CD4-positive, alpha-beta T cell (primary cell): ENCODE results near the gene ANTXR1. TPM values are rescaled to one million over a fixed set of nuclear protein-coding genes. Genes with fewer than 3 reads are reported as not detected.

Source experiments
- ATAC-seq: fragments of 200-7000 bp; cut with Tn5 transposase; one replicate; pipeline ENCODE4 v1.10.0; 2022; ENCODE audit warnings: mild to moderate bottlenecking; ENCODE audit not compliant: poor library complexity
- CTCF ChIA-PET: fragments of 350-600 bp; sonication (Branson Sonifier 250); formaldehyde crosslinking; loops from one replicate; lab custom pipeline; 2021; ENCODE audit warnings: antibody characterized with exemption, inconsistent platforms; lab: Charles Lee
- POLR2A ChIA-PET: fragments of 350-600 bp; sonication (Branson Sonifier 250); formaldehyde crosslinking; loops from one replicate; lab custom pipeline; 2021; ENCODE audit warnings: antibody characterized with exemption, inconsistent platforms; lab: Charles Lee
- DNase-seq, 14 experiments: peaks; one replicate each; pipeline ENCODE4 v3.0.0-alpha.2; 2013 to 2020; ENCODE audit warnings: mixed read lengths in 2 of 14
- H3K27ac ChIP-seq, 2 donors: one replicate each; pipeline versions ENCODE4 v1.5.1 to v1.7.0; 2013; ENCODE audit warnings: low read length in 2 of 2, low read depth in 1 of 2, mild to moderate bottlenecking in 1 of 2
- H3K27me3 ChIP-seq, 2 experiments: 1 replicate in 1 of 2; 2 replicates in 1 of 2; pipeline versions ENCODE4 v1.6.1 to v1.7.0; 2013; ENCODE audit warnings: low read length in 2 of 2, control low read depth in 1 of 2, mild to moderate bottlenecking in 1 of 2, moderate library complexity in 1 of 2; ENCODE audit not compliant: insufficient read depth in 2 of 2, control insufficient read depth in 1 of 2
- H3K36me3 ChIP-seq: one replicate; pipeline ENCODE4 v1.6.1; 2013; ENCODE audit warnings: low read length, control low read depth; ENCODE audit not compliant: insufficient read depth
- H3K4me1 ChIP-seq: one replicate; pipeline ENCODE4 v1.6.1; 2013; ENCODE audit warnings: low read length, control low read depth; ENCODE audit not compliant: insufficient read depth
- H3K4me3 ChIP-seq: one replicate; pipeline ENCODE4 v1.5.1; 2013; ENCODE audit warnings: mild to moderate bottlenecking, low read length, moderate library complexity
- H3K9me3 ChIP-seq, 2 experiments: 1 replicate in 1 of 2; 2 replicates in 1 of 2; pipeline versions ENCODE4 v1.6.1 to v1.7.0; 2013; ENCODE audit warnings: low read length in 2 of 2, mild to moderate bottlenecking in 2 of 2, control low read depth in 1 of 2, moderate library complexity in 1 of 2; ENCODE audit not compliant: control insufficient read depth in 1 of 2, insufficient read depth in 1 of 2
- H3K27ac Mint-ChIP-seq: one replicate; pipeline ENCODE4 v1.8.0; 2020; ENCODE audit warnings: mixed read lengths
- H3K27me3 Mint-ChIP-seq: one replicate; pipeline ENCODE4 v1.8.0; 2021; ENCODE audit warnings: mixed read lengths
- H3K36me3 Mint-ChIP-seq: one replicate; pipeline ENCODE4 v1.8.0; 2021; ENCODE audit warnings: low read depth, mixed read lengths
- H3K4me1 Mint-ChIP-seq: one replicate; pipeline ENCODE4 v1.8.0; 2021; ENCODE audit warnings: low read depth, mixed read lengths
- H3K4me3 Mint-ChIP-seq: one replicate; pipeline ENCODE4 v1.8.0; 2020; ENCODE audit warnings: mild to moderate bottlenecking, mixed read lengths
- H3K9me3 Mint-ChIP-seq: one replicate; pipeline ENCODE4 v1.8.0; 2020; ENCODE audit warnings: mixed read lengths
- intact Hi-C, 2 experiments: fragments of 100-400 bp; cut with DNase I in 1 of 2; cut with micrococcal nuclease in 1 of 2; formaldehyde crosslinking; loops; one replicate each; pipeline versions ENCODE4 v1.15.1 to v1.9.0; 2023 to 2025; cut with DNase I, micrococcal nuclease
- total RNA-seq, 174 experiments: library from RNA in 2 of 174; stranded (reverse) in 2 of 174; gene quantifications; one replicate each; pipeline ENCODE4 v1.2.3 and lab custom pipeline; 2021 to 2026
- TF ChIP-seq, protein P1 (sequence below): fragments of 200-600 bp; IDR thresholded peaks from one replicate; pipeline ENCODE4 v1.8.0; 2022; ENCODE audit warnings: antibody characterized with exemption, mild to moderate bottlenecking

Gene ANTXR1
- total RNA-seq, 2 experiments from 2014 or later, result not detected

DNA sequence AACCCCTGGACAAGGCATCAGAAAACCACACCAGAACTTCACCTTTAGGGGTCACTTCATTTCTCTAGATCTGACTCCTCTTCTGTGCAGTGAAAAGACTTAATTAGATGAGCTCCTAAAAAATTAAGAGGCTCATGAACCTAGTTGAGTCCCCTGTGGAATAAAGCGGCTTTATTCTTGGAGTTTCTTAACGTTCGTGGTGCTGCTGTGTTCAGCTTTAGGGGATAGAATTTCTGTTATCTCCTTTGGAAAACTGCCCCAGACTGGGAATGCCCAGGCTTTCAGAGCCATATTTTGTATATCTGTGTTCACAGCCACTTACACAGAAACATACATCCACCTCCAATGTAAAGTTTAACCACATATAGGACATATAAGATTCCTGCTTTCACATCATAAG lies 165.8 kb downstream of the ANTXR1 start:
- Mint-ChIP-seq H3K27me3 (peaks cover 22% of the 10 kb centered on the region), H3K4me1 (no peaks in the 10 kb centered on the region), H3K36me3 (no peaks in the 10 kb centered on the region), H3K4me3 (no peak overlapping the region), H3K27ac (no peak overlapping the region), H3K9me3 (no peaks in the 10 kb centered on the region)
- ChIA-PET POLR2A (no interaction called here), CTCF (no interaction called here)
- no peak overlapping the region for H3K4me3 ChIP-seq
- peaks cover 8% of the 10 kb centered on the region for H3K4me1 ChIP-seq
- H3K27me3 ChIP-seq, result peaks cover 4 to 6% of the 10 kb centered on the region in 2 experiments
- ATAC-seq, result no peak
- no peaks in the 10 kb centered on the region for H3K36me3 ChIP-seq
- TF ChIP-seq, protein P1, sequence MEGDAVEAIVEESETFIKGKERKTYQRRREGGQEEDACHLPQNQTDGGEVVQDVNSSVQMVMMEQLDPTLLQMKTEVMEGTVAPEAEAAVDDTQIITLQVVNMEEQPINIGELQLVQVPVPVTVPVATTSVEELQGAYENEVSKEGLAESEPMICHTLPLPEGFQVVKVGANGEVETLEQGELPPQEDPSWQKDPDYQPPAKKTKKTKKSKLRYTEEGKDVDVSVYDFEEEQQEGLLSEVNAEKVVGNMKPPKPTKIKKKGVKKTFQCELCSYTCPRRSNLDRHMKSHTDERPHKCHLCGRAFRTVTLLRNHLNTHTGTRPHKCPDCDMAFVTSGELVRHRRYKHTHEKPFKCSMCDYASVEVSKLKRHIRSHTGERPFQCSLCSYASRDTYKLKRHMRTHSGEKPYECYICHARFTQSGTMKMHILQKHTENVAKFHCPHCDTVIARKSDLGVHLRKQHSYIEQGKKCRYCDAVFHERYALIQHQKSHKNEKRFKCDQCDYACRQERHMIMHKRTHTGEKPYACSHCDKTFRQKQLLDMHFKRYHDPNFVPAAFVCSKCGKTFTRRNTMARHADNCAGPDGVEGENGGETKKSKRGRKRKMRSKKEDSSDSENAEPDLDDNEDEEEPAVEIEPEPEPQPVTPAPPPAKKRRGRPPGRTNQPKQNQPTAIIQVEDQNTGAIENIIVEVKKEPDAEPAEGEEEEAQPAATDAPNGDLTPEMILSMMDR, result no peak
- no peak overlapping the region for H3K27ac ChIP-seq
- intact Hi-C loops, result no loop called here
- no peak for DNase-seq
- H3K9me3 ChIP-seq, result peaks cover 0 to 5% of the 10 kb centered on the region in 2 experiments

- Mint-ChIP-seq H3K9me3 (no peaks in the 10 kb centered on the region), H3K36me3 (no peaks in the 10 kb centered on the region), H3K27ac (no peak overlapping the region), H3K4me3 (no peak overlapping the region), H3K4me1 (no peaks in the 10 kb centered on the region), H3K27me3 (peaks cover 22% of the 10 kb centered on the region)
- H3K27me3 ChIP-seq, result peaks cover 4 to 6% of the 10 kb centered on the region in 2 experiments
- no peaks in the 10 kb centered on the region for H3K36me3 ChIP-seq
- intact Hi-C loops, result no loop called here
- ATAC-seq (no peak), DNase-seq (no peak)
- peaks cover 0 to 5% of the 10 kb centered on the region in 2 experiments for H3K9me3 ChIP-seq
- TF ChIP-seq, protein P1, result no peak
- H3K4me1 ChIP-seq, result peaks cover 8% of the 10 kb centered on the region
- no peak overlapping the region for H3K4me3 ChIP-seq
- H3K27ac ChIP-seq, result no peak overlapping the region
- POLR2A ChIA-PET, result no interaction called here
- CTCF ChIA-PET, result no interaction called here
These were observed 167.2 kb downstream of the ANTXR1 start for GRCh38 chr2:69180227-69180626.

DNA sequence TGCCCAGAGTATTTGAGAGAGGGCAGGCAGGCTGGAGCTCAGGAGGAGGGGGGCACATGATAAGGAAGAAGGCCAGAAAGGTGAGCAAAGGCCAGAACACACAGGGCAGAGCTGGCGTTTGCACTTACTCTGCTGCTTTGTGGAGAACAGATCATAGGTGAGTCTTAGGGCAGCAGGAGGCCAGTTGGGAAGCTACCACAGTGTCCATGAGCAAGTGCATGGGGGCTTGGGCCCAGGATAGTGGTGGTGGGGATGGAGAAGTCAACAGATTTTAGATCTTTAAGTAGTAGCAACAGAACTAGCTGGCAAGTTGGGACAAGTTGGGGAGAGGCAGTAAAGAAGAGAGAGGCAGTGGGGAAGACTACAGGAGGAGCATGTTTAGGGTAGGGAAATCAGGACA lies 168.0 kb downstream of the ANTXR1 start:
- intact Hi-C loops, result no loop called here
- H3K27me3 Mint-ChIP-seq, result peaks cover 26% of the 10 kb centered on the region
- no peaks in the 10 kb centered on the region for H3K4me1 Mint-ChIP-seq
- ChIA-PET CTCF (no interaction called here), POLR2A (no interaction called here)
- no peaks in the 10 kb centered on the region for H3K9me3 Mint-ChIP-seq
- no peaks in the 10 kb centered on the region for H3K36me3 Mint-ChIP-seq
- Histone ChIP-seq H3K36me3 (no peaks in the 10 kb centered on the region), H3K27ac (no peak overlapping the region), H3K27me3 (peaks cover 2 to 6% of the 10 kb centered on the region in 2 experiments), H3K9me3 (peaks cover 0 to 5% of the 10 kb centered on the region in 2 experiments), H3K4me1 (peaks cover 8% of the 10 kb centered on the region), H3K4me3 (no peak overlapping the region)
- ATAC-seq (no peak), DNase-seq (no peak)
- H3K27ac Mint-ChIP-seq, result no peak overlapping the region
- TF ChIP-seq, protein P1, result no peak
- H3K4me3 Mint-ChIP-seq, result no peak overlapping the region
